Activated naive CD8-positive, alpha-beta T cell treated with anti-CD3 and anti-CD28 coated beads, Interleukin-2, amount 50 U/mL, for 16 hours (primary cell): ENCODE measurements around the gene NEK6.

Experiments used
- DNase-seq: peaks from one replicate; pipeline ENCODE4 v3.0.0-alpha.2; 2020; ENCODE audit warnings: low read depth, low spot score

Gene NEK6

GRCh38 chr9:124399968-124400940, 142.5 kb downstream of the NEK6 start:
- no peak for DNase-seq
